ENCODE measurements around the gene WDR5.

WDR5 gene

GRCh38 chr9:134206311-134207300 is 70.7 kb downstream of the WDR5 start:
- no peaks in the 10 kb centered on the region for H3K36me3 ChIP-seq (replicated peaks)
- H3K27me3 ChIP-seq (replicated peaks), result no peaks in the 10 kb centered on the region
- TF ChIP-seq CTCF (IDR thresholded peaks at IDR 0.05; ENCODE audit: low read depth, low read length, missing control alignments), result no peak
- DNase-seq, result no peak
- in situ Hi-C loops (cut with HindIII; ENCODE audit: low pct_ligation_motif_present, low sequenced_read_pairs), result no loop called here
- H3K27ac ChIP-seq, result no peak overlapping the region
- H3K4me3 ChIP-seq (ENCODE audit: low read depth, low read length), result no peak overlapping the region

- in situ Hi-C loops (cut with HindIII; ENCODE audit: low pct_ligation_motif_present, low sequenced_read_pairs), result no loop called here
- DNase-seq, result no peak
- no peak for TF ChIP-seq CTCF (IDR thresholded peaks at IDR 0.05; ENCODE audit: low read depth, low read length, missing control alignments)
- Histone ChIP-seq H3K27ac (no peak overlapping the region), H3K27me3 (replicated peaks) (no peaks in the 10 kb centered on the region), H3K36me3 (replicated peaks) (no peaks in the 10 kb centered on the region), H3K4me3 (ENCODE audit: low read depth, low read length) (no peak overlapping the region)
Observed at GRCh38 chr9:134208310-134208841, 72.5 kb downstream of the WDR5 start.

GRCh38 chr9:134208981-134209725 is 73.3 kb downstream of the WDR5 start:
- H3K36me3 ChIP-seq (replicated peaks), result no peaks in the 10 kb centered on the region
- no peaks in the 10 kb centered on the region for H3K27me3 ChIP-seq (replicated peaks)
- in situ Hi-C loops (cut with HindIII; ENCODE audit: low pct_ligation_motif_present, low sequenced_read_pairs), result no loop called here
- DNase-seq, result no peak
- no peak for TF ChIP-seq CTCF (IDR thresholded peaks at IDR 0.05; ENCODE audit: low read depth, low read length, missing control alignments)
- no peak overlapping the region for H3K4me3 ChIP-seq (ENCODE audit: low read depth, low read length)
- no peak overlapping the region for H3K27ac ChIP-seq

All from brain microvascular endothelial cell (primary cell).